Measurements from ENCODE around the gene SH2D1A. TPM values are rescaled to one million over a fixed set of nuclear protein-coding genes. Genes with fewer than 3 reads are reported as not detected.

SH2D1A gene
- total and polyA plus RNA-seq, 4 donors, result 0.27 to 2.1 (median 0.65) TPM

DNA sequence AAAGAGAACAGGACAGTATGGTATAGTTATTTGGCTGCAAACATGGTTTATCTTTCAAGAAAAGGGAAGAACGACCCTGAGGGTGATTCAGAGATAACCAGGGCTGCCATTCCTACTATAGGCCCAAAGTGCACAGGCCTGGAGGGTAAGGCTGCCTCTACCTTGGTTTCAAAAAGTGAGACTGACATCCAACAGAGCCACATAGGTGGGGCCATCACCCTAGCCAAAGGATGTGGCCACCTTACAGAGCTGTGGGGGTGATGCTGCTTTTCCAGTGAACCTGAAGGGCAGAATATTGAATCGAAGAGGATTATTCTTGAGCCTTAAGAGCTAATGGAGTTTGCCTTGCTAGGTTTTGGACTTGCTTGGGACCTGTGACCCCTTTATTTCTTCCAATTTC lies 15.7 kb downstream of the SH2D1A start:
- WGBS, result 71% methylated on average over 2 of the region's 2 CpGs
- TF ChIP-seq ATF3 (IDR thresholded peaks at IDR 0.05) (no peak), MAX (IDR thresholded peaks at IDR 0.05) (no peak), RAD21 (IDR thresholded peaks at IDR 0.05) (no peak), FOXA2 (IDR thresholded peaks at IDR 0.05) (no peak), FOXA1 (IDR thresholded peaks at IDR 0.05) (no peak), YY1 (IDR thresholded peaks at IDR 0.05) (no peak), HNF4G (IDR thresholded peaks at IDR 0.05) (no peak), NR2F2 (IDR thresholded peaks at IDR 0.05) (no peak), EGR1 (IDR thresholded peaks at IDR 0.05; ENCODE audit: low read depth in 2 of 2) (no peak)
- TF ChIP-seq, protein P1, sequence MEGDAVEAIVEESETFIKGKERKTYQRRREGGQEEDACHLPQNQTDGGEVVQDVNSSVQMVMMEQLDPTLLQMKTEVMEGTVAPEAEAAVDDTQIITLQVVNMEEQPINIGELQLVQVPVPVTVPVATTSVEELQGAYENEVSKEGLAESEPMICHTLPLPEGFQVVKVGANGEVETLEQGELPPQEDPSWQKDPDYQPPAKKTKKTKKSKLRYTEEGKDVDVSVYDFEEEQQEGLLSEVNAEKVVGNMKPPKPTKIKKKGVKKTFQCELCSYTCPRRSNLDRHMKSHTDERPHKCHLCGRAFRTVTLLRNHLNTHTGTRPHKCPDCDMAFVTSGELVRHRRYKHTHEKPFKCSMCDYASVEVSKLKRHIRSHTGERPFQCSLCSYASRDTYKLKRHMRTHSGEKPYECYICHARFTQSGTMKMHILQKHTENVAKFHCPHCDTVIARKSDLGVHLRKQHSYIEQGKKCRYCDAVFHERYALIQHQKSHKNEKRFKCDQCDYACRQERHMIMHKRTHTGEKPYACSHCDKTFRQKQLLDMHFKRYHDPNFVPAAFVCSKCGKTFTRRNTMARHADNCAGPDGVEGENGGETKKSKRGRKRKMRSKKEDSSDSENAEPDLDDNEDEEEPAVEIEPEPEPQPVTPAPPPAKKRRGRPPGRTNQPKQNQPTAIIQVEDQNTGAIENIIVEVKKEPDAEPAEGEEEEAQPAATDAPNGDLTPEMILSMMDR (IDR thresholded peaks at IDR 0.05; ENCODE audit: low read depth, low read length, missing input control), result no peak
- no peak for DNase-seq (ENCODE audit: low spot score)
- Histone ChIP-seq H3K4me3 (ENCODE audit: low read depth in 1 of 3, low read length in 3 of 3) (no peak overlapping the region), H3K27me3 (ENCODE audit: control insufficient read depth in 4 of 4, insufficient read depth in 4 of 4, low read length in 3 of 4) (no peaks in the 10 kb centered on the region), H3K9ac (ENCODE audit: low read depth in 1 of 2, low read length in 2 of 2) (no peak overlapping the region), H3K27ac (ENCODE audit: low read depth in 1 of 2, low read length in 2 of 2) (no peak overlapping the region), H3K36me3 (ENCODE audit: control insufficient read depth in 4 of 4, insufficient read depth in 3 of 4, low read depth in 1 of 4, low read length in 3 of 4) (no peaks in the 10 kb centered on the region), H3K4me1 (ENCODE audit: control insufficient read depth in 4 of 4, insufficient read depth in 4 of 4, low read length in 3 of 4) (no peaks in the 10 kb centered on the region), H3K9me3 (ENCODE audit: control insufficient read depth in 4 of 4, low read length in 3 of 4) (no peaks in the 10 kb centered on the region)

GRCh38 chrX:124362761-124363160 lies 16.4 kb downstream of the SH2D1A start:
- Histone ChIP-seq H3K4me3 (ENCODE audit: low read depth in 1 of 3, low read length in 3 of 3) (no peak overlapping the region), H3K27me3 (ENCODE audit: control insufficient read depth in 4 of 4, insufficient read depth in 4 of 4, low read length in 3 of 4) (no peaks in the 10 kb centered on the region), H3K36me3 (ENCODE audit: control insufficient read depth in 4 of 4, insufficient read depth in 3 of 4, low read depth in 1 of 4, low read length in 3 of 4) (no peaks in the 10 kb centered on the region), H3K27ac (ENCODE audit: low read depth in 1 of 2, low read length in 2 of 2) (no peak overlapping the region), H3K9me3 (ENCODE audit: control insufficient read depth in 4 of 4, low read length in 3 of 4) (no peaks in the 10 kb centered on the region), H3K9ac (ENCODE audit: low read depth in 1 of 2, low read length in 2 of 2) (no peak overlapping the region), H3K4me1 (ENCODE audit: control insufficient read depth in 4 of 4, insufficient read depth in 4 of 4, low read length in 3 of 4) (no peaks in the 10 kb centered on the region)
- DNase-seq (ENCODE audit: low spot score), result no peak
- TF ChIP-seq YY1 (IDR thresholded peaks at IDR 0.05), result no peak
- TF ChIP-seq GABPA (IDR thresholded peaks at IDR 0.05 in 1 of 2, conservative IDR thresholded peaks at IDR 0.05 in 1 of 2), result no peak
- no peak for TF ChIP-seq TAF1 (conservative IDR thresholded peaks at IDR 0.05)
- no peak for TF ChIP-seq FOXA1 (IDR thresholded peaks at IDR 0.05)
- TF ChIP-seq, protein P1 (IDR thresholded peaks at IDR 0.05; ENCODE audit: low read depth, low read length, missing input control), result no peak
- TF ChIP-seq FOXA2 (IDR thresholded peaks at IDR 0.05), result no peak
- no peak for TF ChIP-seq HNF4G (IDR thresholded peaks at IDR 0.05)
- no peak for TF ChIP-seq ATF3 (IDR thresholded peaks at IDR 0.05)
- TF ChIP-seq SP1 (IDR thresholded peaks at IDR 0.05), result no peak
- no peak for TF ChIP-seq RAD21 (IDR thresholded peaks at IDR 0.05)
- TF ChIP-seq RXRA (IDR thresholded peaks at IDR 0.05), result no peak
- TF ChIP-seq EGR1 (IDR thresholded peaks at IDR 0.05; ENCODE audit: low read depth in 2 of 2), result no peak
- no peak for TF ChIP-seq REST (IDR thresholded peaks at IDR 0.05)
- no peak for TF ChIP-seq NR2F2 (IDR thresholded peaks at IDR 0.05)
- TF ChIP-seq, protein P2, sequence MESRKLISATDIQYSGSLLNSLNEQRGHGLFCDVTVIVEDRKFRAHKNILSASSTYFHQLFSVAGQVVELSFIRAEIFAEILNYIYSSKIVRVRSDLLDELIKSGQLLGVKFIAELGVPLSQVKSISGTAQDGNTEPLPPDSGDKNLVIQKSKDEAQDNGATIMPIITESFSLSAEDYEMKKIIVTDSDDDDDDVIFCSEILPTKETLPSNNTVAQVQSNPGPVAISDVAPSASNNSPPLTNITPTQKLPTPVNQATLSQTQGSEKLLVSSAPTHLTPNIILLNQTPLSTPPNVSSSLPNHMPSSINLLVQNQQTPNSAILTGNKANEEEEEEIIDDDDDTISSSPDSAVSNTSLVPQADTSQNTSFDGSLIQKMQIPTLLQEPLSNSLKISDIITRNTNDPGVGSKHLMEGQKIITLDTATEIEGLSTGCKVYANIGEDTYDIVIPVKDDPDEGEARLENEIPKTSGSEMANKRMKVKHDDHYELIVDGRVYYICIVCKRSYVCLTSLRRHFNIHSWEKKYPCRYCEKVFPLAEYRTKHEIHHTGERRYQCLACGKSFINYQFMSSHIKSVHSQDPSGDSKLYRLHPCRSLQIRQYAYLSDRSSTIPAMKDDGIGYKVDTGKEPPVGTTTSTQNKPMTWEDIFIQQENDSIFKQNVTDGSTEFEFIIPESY (IDR thresholded peaks at IDR 0.05), result no peak
- TF ChIP-seq MAX (IDR thresholded peaks at IDR 0.05), result no peak
- no peak for TF ChIP-seq HNF4A (conservative IDR thresholded peaks at IDR 0.05)
- no peak for TF ChIP-seq JUND (IDR thresholded peaks at IDR 0.05)
- 88% methylated on average over 1 of the region's 1 CpG for WGBS
